Peyer's patch (tissue), 4 donors: Measurements from ENCODE around the gene FBN1.

ENCODE experiments used
- POLR2A ChIP-seq, 2 donors: fragments of 450-650 bp; IDR thresholded peaks; one replicate each; pipeline ENCODE4 v1.5.1; 2017; ENCODE audit warnings: antibody characterized with exemption in 2 of 2, mild to moderate bottlenecking in 2 of 2, moderate library complexity in 2 of 2
- TF ChIP-seq, protein P1 (sequence below), 6 experiments: fragments of 450-650 bp in 4 of 6; fragments of 200-600 bp in 2 of 6; sonication (generic) in 1 of 6; IDR thresholded peaks; one replicate each; pipeline ENCODE4 v1.5.1; 2017 to 2019; ENCODE audit warnings: antibody characterized with exemption in 6 of 6, mild to moderate bottlenecking in 3 of 6, moderate library complexity in 1 of 6

- TF ChIP-seq, protein P1, sequence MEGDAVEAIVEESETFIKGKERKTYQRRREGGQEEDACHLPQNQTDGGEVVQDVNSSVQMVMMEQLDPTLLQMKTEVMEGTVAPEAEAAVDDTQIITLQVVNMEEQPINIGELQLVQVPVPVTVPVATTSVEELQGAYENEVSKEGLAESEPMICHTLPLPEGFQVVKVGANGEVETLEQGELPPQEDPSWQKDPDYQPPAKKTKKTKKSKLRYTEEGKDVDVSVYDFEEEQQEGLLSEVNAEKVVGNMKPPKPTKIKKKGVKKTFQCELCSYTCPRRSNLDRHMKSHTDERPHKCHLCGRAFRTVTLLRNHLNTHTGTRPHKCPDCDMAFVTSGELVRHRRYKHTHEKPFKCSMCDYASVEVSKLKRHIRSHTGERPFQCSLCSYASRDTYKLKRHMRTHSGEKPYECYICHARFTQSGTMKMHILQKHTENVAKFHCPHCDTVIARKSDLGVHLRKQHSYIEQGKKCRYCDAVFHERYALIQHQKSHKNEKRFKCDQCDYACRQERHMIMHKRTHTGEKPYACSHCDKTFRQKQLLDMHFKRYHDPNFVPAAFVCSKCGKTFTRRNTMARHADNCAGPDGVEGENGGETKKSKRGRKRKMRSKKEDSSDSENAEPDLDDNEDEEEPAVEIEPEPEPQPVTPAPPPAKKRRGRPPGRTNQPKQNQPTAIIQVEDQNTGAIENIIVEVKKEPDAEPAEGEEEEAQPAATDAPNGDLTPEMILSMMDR (IDR thresholded peaks at IDR 0.05): no peak
- TF ChIP-seq POLR2A (IDR thresholded peaks at IDR 0.05): no peak
Measured at GRCh38 chr15:48393645-48394506, 251.6 kb downstream of the FBN1 start.
